Mammary epithelial cell (primary cell): Measurements from ENCODE around the gene TPPP.

Source experiments
- CTCF ChIP-seq, 2 donors: IDR thresholded peaks in 1 of 2; conservative IDR thresholded peaks in 1 of 2; 2 replicates each; pipeline ENCODE4 v1.5.1; 2011 to 2012; ENCODE audit warnings: inconsistent platforms in 2 of 2, low read length in 2 of 2, mild to moderate bottlenecking in 2 of 2, control low read depth in 1 of 2, low read depth in 1 of 2; ENCODE audit not compliant: insufficient read depth in 1 of 2; ENCODE audit errors: extremely low read depth in 1 of 2
- EZH2 ChIP-seq: IDR thresholded peaks from 2 replicates; pipeline ENCODE4 v1.6.1; 2012; ENCODE audit warnings: low read length, inconsistent platforms, borderline replicate concordance

GRCh38 chr5:660491-661030 lies 32.6 kb downstream of the TPPP start:
- TF ChIP-seq CTCF (conservative IDR thresholded peaks at IDR 0.05 in 1 of 2, IDR thresholded peaks at IDR 0.05 in 1 of 2; ENCODE audit: extremely low read depth in 1 of 2, insufficient read depth in 1 of 2, low read depth in 1 of 2, low read length in 2 of 2) (no peak), EZH2 (no peak)
